OCI-LY7 (cell line): ENCODE results near the gene NFIA.

Experiments
- CTCF ChIP-seq: fragments of 200-600 bp; sonication (generic); conservative IDR thresholded peaks from 2 replicates; pipeline ENCODE4 v1.5.1; 2014; ENCODE audit warnings: mild to moderate bottlenecking, antibody characterized with exemption, low read length, moderate library complexity, mixed read lengths
- EZH2phosphoT487 ChIP-seq: fragments of 200-600 bp; sonication (generic); IDR thresholded peaks from 2 replicates; pipeline ENCODE4 v1.6.1; 2018; ENCODE audit warnings: low read depth, borderline replicate concordance, mild to moderate bottlenecking, mixed run types, antibody characterized with exemption, low read length, moderate library complexity, mixed read lengths

DNA sequence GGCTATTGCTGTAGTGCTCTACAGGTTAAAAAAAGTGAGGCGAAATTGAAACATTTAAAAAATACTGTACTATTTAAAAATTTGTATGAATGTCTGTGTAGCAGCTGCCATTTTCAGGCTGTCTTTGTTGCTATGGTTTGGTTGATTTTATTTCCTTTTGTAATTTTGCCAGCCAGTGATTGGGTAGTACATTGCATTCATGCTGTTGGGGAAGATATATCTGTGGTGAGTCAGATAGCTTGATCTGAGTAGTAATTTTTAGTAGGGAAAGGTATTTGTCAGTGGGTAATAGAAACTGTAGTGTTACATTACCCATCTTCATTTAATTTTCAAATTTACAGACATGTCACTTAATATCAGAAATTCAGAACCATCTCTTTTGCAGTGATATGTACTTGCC is 15.0 kb downstream of the NFIA start:
- TF ChIP-seq CTCF (no peak), EZH2phosphoT487 (no peak)
